ENCODE measurements around the gene FOXD1. TPM values are rescaled to one million over a fixed set of nuclear protein-coding genes. Genes with fewer than 3 reads are reported as not detected.
"Not testable (repeated sequence)": the region's sequence is repeated elsewhere in the genome, so short reads cannot be mapped to it uniquely, and the experiment has no call there.

The FOXD1 gene
- total RNA-seq, 1 experiment from 2014 or later: 11.8 TPM

DNA sequence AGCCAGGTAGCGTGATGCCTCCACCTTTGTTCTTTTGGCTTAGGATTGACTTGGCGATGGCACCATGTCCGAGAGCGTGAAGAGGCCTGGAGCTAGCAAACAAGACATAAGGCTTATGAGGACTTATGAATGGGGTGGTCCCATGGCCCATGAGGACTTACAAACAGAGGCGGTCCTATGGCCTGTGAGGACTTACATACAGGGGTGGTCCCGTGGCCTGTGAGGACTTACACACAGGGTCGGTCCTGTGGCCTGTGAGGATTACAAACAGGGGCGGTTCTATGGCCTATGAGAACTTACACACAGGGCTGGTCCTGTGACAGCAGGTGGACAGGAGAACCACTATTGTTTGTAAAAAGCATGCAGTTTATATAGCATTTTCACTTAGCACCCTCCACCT, 21.3 kb upstream of the FOXD1 start:
- in situ Hi-C loops (cut with HindIII; ENCODE audit: low sequenced_read_pairs): no loop called here
- DNase-seq (ENCODE audit: low spot score): no peak

DNA sequence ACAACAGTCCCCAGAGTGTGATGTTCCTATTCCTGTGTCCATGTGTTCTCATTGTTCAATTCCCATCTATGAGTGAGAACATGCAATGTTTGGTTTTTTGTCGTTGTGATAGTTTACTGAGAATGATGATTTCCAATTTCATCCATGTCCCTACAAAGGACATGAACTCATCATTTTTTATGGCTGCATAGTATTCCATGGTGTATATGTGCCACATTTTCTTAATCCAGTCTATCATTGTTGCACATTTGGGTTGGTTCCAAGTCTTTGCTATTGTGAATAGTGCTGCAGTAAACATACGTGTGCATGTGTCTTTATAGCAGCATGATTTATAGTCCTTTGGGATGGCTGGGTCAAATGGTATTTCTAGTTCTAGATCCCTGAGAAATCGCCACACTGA, 20.1 kb upstream of the FOXD1 start:
- DNase-seq (ENCODE audit: low spot score); in situ Hi-C loops (cut with HindIII; ENCODE audit: low sequenced_read_pairs): not testable (repeated sequence)

DNA sequence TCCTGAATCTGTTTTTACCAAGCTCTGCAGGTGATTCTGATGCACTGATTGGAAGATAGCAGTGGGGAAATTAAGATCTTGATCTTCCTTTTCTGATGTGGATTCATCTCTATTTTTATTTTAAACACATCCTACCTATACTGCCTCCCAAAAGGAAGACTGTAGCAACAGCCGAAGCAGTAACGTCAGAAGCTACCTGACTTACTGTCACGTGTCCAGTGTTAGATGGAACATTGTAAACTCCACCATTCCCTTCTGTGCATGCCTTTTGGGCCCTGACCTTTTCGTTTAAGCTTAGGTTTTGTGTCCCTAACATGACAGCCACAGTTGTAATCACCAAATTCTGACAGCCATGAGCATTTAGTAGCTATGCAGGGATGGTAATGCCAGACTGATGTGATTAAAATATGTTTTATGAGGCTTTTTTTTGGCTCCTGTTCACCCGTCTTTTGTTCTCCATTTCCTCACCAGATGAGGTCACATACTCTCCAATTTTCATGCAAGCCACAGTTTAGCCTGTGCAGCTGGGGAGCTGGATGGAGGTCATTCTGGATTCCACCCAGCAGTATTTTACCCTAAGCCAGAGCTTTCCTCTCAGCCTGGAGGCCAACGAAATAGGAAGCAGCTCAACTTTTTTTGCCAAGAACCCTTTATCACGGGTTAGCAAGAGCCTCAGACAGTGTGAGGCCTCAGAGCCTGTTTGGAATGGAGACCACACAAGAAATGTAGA, 15.6 kb upstream of the FOXD1 start:
- in situ Hi-C loops (cut with HindIII; ENCODE audit: low sequenced_read_pairs): no loop called here
- no peak for DNase-seq (ENCODE audit: low spot score)

DNA sequence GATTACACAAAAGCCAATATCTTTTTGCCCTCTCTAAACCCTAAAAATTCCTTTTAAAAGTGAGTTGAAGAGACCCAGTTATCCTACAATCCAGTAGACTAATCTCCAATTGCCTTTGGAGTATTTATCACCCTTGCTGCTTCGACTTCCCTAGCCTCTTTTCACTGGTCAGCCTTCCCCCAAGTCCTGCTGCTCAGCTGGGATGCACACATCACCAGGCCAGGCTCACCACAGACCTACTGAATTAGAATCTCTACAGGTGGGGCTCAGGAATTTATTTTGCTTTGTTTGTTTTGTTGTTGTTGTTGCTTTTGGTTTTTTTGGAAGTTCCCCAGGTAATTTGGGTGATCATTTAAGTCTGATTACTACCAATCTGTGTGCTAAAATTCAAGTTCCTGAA, 11.6 kb upstream of the FOXD1 start:
- in situ Hi-C loops (cut with HindIII; ENCODE audit: low sequenced_read_pairs): no loop called here
- no peak for DNase-seq (ENCODE audit: low spot score)

DNA sequence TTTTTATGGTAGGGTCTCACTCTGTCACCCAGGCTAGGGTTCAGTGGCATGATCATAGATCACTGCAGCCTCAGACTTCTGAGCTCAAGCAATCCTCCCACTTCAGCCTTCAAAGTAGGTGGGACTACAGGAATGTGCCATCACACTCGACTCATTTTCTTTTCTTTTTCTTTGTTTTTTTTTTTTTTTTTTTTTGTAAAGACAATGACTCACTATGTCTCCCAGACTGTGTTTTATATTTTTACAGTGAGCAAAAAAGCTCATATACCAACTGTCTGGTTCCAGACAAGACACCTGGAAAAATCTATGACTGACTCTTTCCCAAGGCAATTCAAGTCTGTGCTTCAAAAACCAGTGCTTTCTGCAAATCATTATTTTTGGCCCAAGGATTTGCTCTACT, 10.8 kb upstream of the FOXD1 start:
- no peak for DNase-seq (ENCODE audit: low spot score)
- in situ Hi-C loops (cut with HindIII; ENCODE audit: low sequenced_read_pairs): no loop called here

DNA sequence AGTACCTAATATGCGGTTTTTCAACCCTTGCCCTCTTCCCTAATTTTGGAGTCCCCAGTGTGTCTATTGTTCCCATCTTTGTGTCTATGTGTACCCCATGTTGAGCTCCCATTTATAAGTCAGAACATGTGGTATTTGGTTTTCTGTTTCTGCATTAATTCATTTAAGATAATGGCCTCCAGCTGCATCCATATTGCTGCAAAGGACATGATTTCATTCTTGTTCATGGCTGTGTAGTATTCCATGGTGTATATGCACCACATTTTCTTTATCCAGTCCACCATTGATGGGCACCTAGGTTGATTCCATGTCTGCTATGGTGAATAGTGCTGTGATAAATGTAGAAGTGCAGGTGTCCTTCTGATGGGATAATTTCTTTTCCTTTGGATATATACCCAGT, 7.9 kb upstream of the FOXD1 start:
- in situ Hi-C loops (cut with HindIII; ENCODE audit: low sequenced_read_pairs); DNase-seq (ENCODE audit: low spot score): not testable (repeated sequence)

DNA sequence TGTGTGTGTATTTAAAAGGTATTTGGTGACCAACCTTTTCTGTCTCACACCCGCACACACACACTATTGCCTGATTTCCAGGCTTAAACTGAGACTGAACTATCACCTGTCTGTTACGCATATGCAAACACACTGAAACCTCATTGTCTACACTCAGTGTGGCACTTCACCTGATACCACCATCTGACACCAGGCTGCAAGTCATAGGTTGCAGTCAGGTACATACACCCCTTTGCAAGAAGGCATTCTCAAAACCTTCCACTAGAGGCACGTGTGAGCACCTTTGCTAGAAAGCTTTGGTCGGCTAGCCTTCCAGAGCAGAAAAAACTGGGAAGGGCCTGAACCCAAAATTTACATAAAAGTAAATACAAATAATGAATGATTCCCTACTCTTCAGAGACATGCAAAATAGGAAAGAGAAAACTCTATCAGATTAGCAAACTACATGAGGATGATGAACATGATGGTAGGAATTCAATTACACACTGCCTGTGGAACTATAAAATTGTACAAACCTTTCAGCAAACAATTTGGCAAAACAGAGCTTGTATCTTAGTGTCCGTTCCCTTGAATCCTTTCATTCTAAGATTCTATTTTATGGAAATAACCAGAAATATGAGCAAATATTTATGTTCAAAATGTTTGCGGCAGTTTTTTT, 5.9 kb upstream of the FOXD1 start:
- DNase-seq (ENCODE audit: low spot score): peak; percentile 63
- in situ Hi-C loops (cut with HindIII; ENCODE audit: low sequenced_read_pairs): no loop called here

DNA sequence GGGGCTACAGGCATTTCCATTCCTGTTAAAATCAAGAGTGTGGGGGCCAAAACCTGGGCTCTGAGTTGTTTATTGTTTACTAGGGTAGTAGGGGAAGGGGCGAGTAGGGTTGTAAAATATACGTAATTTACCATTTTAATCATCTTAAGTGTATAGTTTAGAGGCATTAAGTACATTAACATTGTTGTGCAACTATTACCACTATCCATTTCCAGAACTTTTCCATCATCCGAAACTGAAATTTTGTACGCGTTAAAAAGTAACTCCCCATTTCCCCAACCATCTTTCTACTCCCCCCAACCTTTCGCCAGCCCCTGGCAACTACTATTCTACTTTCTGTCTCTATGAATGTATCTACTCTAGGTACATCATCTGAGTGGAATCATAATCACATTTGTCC, 3.6 kb upstream of the FOXD1 start:
- in situ Hi-C loops (cut with HindIII; ENCODE audit: low sequenced_read_pairs): no loop called here
- no peak for DNase-seq (ENCODE audit: low spot score)

DNA sequence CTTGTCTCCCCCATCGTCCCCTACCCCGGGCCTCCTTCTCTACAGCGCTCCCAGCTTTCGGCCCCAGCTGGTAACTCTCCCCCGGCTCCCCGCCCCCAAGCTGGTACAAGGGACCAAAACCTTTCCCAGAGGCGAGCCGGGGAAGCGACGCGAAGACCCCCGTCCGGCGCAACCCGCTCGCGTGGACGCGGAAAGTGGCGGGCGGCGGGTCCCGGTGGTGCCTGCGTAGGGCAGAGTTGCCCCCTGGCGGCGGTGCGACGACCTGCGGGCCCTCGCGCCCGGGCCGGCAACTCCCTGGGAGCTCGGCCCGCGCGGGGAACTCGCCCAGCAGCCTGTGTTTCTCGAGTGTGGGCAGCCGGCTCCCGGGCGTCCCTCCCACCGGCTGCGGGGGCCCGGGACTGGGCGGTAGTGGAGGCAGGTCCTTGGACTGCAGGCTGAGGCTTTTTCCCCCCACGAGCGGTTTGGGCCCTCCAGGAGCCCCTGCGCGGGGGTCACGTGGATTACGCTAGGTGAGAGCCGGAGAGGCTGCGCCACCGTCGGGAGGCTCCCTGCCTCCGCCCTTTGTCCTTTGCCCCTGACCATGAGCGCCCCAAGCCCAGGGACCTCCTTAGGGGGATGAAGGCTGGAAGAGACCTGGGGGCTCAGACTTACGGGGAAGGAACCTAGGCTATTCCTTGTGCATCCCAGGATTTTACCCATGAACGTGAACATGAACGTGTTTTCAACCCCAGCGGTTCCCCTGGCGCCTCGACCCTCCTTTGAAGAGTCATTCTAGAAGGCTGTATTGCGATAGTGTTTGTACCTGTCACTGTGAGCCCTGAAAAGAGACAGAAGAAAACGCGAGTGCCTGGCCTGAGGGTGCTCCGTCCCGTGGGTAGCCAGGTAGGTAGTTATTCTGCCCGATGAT, 2.9 kb upstream of the FOXD1 start:
- in situ Hi-C loops (cut with HindIII; ENCODE audit: low sequenced_read_pairs): no loop called here
- DNase-seq (ENCODE audit: low spot score): no peak

DNA sequence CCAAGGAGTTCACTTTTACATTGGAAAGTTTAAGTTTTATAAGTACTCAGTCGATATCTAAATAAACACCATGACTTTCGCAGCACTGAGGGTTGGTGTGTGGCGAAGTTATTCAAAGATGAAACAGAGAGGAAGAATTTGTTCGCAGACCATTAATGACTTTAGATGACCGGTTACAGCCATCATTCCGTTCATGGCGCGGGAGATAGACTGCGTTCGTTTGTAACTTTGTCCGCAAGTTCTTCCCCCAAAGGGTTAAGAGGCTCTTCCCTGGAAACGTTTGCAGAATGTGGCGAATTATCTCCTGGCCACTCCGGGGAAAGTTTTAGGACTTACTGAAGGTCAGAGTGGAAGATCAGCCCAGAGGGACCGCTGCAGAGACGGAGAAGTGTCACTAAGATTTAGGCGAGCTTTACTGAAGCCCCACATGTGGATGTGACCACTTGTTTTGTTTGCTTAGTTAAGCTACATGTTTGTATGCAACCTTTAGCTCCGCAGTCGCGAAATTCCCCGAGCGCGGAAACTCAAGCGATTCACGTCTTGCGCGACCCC, 2.2 kb upstream of the FOXD1 start:
- DNase-seq (ENCODE audit: low spot score): no peak
- in situ Hi-C loops (cut with HindIII; ENCODE audit: low sequenced_read_pairs): no loop called here

DNA sequence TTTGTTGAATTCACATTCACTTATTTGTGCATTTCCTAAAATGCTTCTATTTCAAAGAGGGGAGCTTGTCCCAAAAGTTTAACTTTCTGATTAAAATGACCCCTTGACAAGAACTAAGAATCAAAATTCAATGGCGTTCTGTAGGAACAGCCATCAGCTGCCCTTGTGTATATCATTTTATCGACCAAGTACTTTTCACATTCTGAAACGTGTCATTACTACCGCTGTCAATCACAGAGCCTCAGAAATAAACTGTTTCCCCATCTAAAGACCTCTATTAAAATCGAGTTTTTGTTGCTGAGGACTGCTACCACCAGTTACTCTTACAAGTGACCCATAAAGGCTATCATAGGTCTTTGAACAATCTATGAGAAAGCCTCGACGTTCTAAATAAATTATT, 1.6 kb upstream of the FOXD1 start:
- no peak for DNase-seq (ENCODE audit: low spot score)
- in situ Hi-C loops (cut with HindIII; ENCODE audit: low sequenced_read_pairs): no loop called here

DNA sequence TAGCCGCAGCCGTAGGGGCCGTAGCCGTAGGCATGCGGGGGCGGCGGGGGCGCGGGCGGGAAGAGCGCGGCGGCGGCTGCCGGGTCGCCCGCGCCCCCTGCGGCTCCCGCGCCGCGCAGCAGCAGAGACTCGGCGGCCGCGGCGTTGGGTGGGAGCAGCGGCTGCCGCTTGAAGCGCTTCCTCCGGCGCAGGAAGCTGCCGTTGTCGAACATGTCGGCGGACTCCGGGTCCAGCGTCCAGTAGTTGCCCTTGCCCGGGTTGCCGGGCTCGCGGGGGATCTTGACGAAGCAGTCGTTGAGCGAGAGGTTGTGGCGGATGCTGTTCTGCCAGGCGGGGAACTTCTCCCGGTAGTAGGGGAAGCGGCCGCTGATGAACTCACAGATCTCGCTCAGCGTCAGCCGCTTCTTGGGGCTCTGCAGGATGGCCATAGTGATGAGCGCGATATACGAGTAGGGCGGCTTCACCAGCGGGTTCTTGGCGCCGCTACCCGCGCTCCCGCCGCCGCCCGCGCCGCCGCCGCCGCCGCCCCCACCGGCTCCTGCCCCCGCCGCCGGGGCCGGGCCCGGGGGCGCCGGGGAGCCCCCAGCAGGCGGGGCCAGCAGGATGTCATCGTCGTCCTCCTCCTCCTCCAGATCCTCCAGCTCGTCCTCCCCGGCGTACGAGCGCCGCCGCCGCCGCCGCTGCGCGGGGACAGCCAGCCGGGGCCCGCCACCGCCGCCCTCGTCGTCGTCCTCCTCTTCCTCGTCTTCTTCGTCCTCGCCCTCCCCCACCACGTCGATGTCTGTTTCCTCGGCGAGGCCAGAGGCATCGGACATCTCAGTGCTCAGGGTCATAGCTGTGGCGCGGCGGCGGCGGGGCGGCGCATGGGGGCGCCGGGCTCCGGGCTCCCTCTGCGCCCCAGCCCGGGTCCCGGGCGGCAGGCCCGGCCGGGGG, 781 bp downstream of the FOXD1 start:
- in situ Hi-C loops (cut with HindIII; ENCODE audit: low sequenced_read_pairs): no loop called here

DNA sequence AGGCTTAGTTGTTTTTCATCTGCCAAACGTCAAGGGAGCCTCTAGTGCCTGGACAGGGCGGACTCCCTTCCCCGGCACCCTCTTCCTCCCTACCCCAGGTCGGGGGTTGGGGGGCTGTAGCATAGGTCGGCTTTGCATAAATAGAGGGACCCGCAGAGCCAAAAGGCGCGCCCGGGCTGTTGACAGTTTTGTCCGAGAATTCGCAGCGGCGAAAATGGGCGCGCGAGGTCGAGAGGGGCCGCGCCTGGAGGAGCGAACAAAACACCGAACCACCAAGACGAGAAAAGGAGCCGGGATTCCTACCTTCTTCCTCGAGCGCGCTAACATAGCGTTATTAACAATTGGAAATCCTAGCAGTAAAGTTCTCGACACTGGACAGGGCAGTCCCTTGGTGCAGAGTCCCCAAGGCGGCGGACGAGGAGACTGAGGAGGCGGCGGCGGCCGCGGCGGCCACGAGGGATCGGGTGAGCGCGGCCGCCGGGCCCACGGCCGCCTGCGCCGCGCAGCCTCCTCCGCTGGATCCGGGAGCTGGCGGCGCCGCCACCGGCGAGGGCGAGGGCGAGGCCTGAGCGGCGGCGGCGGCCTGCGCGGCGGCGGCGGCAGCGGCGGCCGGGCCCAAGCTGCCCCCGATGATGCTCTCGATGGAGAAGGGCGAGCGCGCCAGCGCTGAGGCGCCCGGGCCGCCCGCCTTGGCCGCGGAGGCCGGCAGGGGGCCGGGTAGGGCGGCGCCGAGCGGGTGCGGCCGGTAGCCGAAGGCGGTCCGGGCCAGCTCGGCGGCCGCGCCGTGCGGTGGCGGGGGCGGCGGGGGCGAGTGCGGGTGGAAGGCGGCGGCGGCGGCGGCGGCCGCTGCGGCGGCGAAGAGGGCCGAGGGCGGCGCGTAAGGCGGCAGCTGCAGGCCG, 1.7 kb downstream of the FOXD1 start:
- no peak for DNase-seq (ENCODE audit: low spot score)
- in situ Hi-C loops (cut with HindIII; ENCODE audit: low sequenced_read_pairs): no loop called here

More for the DNA sequence above, 781 bp downstream of the FOXD1 start:
- DNase-seq (ENCODE audit: low spot score): peak; percentile 37

DNA sequence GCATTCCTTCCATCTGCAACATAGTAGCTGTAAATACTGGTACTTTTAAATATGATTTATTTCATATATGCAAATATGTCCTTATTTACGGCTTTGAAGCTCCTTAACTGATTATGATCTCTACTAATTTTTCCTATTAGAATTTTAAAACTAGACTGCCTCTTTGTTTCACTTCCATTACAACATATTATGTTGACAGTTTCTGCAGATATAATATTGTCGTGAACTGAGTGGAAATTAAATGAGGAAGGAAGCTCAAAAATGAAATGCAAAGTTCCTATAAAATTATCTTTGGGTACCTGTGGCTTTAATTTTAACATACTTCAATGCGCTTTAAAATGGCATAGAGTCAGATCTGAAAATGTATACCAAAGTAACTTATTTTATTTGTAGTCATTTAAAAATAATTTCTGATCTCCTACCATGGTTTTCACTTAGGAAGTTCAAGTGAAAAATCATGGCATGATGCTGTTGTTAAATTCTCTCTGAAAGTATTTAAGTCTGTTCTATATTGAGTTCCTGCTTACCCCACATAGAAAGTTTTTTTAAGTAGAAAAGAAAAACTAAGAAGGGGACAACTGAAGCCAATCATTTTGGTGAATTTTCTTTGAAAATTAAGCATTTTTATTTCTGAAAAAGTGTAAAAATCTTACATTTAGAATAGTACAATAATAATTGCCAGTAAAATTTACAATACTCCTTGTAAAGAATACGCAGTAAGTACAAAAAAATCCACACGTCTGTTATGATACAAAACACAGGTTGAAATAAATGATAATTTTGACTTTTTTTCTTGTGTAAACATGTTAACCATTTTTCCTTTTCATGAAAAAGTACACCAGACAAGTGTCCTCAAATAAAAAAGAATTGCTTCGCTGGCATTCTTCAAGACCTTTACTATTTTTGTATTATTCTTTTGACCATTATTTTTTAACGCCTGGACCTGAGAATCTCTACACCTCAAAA, 2.6 kb downstream of the FOXD1 start:
- in situ Hi-C loops (cut with HindIII; ENCODE audit: low sequenced_read_pairs): no loop called here
- DNase-seq (ENCODE audit: low spot score): no peak

DNA sequence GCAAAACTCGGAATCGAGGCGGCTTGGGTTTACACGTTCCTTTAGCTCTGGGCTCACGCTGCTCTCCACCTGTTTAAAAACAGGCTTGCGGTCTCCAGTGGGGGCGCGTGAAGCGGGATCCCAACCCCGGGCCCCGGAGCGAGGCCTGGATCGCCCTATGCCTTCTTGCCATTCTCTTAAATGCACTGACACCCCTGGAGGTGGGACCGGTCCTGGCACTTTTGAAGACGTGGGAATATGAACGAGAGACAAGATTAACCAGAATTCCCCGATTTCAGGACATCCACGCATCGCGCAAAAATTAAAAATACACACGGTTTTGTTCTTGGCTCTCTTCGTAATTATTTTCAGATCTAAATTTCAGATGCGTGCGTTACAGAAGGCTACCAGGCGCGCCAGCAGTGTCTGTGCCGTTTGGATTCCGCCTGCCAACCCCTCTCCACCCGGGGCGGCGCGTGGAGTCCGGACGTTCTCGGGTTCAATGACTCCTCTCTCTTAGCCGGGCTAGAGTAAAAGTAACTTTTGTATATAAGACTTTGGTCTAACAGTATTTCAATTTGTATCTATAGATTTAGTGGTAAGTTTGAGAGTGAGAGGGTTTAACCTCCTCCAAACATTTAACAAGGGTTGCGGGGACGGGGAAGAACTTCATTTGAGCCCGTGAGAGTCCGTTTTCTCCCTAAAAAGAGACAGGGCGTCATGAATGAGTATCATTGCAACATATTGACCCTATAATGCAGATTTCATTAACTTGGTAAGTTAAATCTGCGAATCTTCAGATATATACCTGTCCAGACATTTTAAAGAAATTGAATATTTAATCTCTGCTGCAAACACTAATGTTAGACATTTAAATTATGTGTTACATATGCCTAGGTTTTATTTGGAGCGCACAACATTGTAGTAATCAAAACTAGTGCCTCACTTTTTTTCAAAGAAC, 3.8 kb downstream of the FOXD1 start:
- no peak for DNase-seq (ENCODE audit: low spot score)
- in situ Hi-C loops (cut with HindIII; ENCODE audit: low sequenced_read_pairs): no loop called here

Data from G401 (cell line).